ENCODE results near the gene PIP4K2A.
"Not testable (repeated sequence)": the region's sequence is repeated elsewhere in the genome, so short reads cannot be mapped to it uniquely, and the experiment has no call there.

The PIP4K2A gene

DNA sequence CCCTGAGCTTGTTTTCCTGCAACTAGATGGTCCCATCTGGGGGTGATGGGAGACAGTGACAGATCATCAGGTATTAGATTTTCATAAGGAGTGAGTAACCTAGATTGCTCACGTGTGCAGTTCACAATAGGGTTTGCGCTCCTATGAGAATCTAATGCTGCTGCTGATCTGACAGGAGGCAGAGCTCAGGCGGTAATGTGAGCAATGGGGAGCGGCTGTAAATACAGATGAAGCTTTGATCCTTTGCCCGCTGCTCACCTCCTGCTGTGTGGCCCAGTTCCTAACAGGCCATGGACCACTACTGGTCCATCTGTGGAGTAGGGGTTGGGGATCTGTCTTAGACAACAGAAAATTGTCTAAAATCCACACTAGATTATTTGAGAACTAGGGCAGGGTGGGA lies 22.3 kb downstream of the PIP4K2A start:
- DNase-seq, result not testable (repeated sequence)

DNA sequence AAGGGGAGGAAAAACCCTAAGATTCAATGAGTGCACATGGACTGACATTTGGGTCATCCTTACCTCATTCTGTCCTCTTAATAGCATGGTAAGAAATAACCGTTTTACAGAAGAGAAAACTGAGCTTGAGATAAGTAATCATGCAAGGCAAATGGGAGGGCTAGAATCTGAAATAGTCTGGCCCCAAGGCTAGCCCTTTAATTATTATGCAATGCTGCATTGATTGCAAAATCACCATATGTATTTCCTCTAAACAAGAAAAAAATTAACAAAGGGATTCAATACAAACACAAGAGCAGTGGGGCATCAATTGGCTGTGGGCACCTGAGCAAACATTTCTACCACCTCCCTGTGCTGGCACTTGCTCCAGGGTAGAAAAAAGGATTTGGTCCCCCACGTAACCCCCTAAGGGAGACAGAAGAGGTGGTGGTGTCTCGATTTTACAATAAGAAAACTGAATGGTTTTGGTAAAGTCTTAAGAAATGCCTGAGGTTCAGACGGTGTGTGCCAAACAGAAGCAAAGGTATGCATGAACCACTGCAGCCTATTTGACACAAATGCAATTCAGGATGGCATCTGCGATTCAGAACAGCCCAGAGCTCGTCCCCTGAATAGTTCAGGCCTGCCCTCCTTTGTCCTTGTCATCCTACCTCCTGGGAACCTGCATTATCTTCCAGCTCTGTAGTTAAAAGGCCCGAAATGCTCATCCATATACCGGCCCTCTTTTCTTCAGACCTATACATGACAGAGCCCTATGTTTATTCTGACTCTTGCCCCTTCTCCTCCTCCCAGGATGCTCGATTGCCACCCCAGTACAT lies 23.6 kb downstream of the PIP4K2A start:
- DNase-seq, result no peak

DNA sequence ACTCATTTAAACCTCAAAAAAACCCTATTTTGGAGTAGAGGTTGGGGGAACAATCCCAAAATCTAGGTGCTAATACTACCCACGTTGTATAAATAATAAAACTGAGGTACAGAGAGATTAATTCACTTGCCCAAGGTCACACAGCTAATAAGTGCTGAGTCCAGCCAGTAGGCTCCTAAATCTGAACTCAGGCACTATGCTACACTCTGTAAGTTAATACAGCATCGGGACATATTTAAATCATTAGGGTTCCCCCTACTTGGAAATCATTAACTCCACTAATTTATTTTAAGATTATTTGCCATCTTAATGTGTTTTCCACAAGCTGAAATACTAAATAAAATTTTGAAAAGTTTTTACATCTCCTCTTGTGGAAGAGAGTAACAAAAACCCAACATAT lies 24.2 kb downstream of the PIP4K2A start:
- no peak for DNase-seq

DNA sequence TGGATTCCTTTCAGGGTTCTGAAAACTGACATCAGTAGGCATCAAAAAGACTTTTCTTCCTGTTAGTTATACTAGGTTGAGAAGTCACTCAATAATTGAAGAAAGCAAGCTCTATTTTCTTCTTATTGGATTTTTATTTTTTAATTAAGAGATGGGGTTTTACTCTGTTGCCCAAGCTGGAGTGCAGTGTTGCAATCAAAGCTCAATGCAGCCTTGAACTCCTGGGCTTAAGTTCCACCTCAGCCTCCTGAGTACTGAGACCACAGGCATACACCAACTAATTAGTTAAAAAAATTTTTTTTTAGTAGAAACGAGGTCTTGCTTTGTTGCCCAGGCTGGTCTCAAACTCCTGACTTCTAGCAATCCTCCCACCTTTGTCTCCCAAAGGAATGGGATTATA lies 28.0 kb downstream of the PIP4K2A start:
- no peak for DNase-seq

DNA sequence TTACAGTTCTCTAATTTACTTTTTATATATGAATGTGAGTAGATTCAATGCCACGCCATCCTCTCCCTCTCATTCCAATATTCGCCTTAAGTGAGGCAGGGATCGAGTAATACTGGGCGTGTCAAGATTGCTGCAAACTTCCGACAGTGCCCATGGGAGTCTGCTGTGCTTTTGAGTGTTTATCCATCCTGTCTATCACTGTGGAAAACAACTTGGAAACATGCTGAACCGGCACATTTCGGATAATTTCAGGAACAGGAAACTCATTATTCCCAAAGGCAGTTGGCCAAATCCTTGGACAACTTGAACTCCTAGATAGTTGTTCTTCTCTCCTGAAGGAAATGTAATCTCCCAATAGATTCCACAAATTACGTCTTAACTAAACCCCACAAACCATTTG lies 28.5 kb downstream of the PIP4K2A start:
- DNase-seq, result no peak

DNA sequence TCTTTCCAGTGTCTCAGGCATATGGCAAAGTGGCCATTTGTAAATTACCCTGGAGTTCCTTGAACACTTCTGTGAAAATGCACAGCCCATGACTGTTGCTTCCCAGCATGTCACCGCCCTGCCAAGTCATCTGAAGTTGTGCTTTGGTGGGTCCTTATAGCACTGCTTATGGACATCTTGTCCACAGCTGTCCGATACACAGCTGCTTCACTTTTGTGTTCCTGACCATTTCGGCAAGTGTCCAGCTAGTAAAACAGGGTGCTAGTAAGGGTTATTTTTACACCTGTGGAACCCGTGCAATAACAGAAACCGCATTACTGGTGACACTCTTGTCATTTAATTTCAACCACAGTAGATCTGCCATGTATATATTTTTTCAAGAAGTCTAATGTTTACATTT lies 29.7 kb downstream of the PIP4K2A start:
- DNase-seq, result no peak

DNA sequence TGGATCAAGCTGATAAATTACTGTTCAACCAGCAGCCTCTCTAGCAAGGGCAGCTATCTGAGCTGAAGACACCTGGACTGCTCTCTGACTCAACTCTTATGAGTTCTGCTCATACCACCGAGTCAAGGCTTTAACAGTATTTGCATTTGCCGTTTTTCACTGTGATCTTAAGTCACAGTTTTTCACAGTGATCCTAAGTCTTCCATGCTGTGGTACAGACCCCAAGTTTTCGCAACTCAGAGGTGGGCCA lies 31.3 kb downstream of the PIP4K2A start:
- no peak for DNase-seq

DNA sequence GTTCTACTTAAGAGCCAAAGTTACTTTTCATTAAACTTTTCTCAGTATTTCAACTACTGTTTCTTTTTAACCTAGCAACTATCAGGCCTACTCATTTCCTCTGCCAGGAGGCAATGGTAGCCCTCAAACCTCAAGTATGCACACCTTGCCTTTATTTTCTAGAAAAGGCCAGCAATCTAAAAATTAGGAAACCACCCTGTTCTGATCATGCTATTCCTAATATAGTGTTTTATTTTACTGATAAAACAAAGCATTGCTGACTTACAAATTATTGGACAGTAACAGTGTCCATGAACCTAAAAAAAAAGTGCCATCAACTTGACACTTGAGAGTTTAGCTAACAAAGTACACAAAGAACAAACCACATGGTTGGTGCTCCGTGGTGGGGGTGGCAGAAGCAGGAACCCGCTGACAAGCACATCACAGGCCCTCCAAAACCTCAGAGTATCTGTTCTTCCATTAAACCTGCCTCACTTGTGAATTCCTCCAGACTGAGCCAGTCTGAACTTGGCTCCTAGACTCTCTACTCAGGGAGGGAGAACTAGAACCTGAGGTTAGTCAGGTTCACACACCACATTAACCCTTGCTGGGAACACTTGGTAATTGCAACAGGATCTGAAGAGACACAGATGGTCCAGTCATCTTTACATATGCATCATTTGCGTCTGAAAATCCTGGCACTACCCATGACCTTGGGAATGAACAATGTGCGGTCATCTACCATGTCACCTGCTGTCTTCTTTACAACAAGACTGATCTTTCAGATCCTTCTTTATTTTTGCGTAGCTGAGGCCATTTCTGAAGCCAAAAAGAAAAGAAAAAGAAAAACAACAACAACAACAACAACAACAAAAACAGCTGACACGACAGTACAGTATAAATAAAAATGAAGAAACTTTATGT lies 31.9 kb downstream of the PIP4K2A start:
- no peak for DNase-seq

DNA sequence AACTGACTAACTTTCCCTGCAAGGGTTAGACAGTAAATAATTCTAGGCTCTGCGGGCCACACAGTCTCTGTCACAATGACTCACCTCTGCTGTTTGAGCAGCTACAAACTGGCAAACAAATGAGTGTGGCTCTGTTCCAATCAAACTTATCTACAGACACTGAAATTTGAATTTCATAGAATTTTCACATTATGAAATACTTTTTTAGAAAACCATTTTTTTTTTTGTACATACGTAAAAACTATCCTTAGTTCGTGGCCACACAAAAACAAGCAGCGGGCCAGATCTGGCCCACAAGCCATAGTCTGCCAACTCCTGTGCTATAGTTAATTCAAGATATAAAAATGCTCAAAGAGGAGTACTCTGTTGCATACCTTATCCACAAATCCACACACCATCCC lies 32.6 kb downstream of the PIP4K2A start:
- no peak for DNase-seq

DNA sequence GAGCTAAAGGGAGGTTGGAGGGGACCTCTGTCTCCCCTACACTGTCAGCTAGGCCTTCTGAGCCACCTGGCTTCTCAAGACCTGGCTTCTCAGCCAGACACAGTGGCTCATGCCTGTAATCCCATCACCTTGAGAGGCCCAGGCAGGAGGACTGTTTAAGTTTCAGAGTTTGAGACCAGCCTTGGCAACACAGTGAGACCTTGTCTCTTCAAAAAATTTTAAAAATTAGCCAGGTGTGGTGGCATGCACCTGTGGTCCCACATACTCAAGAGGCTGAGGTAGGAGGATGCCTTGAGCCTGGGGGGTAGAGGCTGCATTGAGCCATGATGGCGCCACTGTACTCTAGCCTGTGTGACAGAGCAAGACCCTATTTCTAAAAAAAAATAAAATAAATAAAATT lies 33.1 kb downstream of the PIP4K2A start:
- DNase-seq, result no peak

DNA sequence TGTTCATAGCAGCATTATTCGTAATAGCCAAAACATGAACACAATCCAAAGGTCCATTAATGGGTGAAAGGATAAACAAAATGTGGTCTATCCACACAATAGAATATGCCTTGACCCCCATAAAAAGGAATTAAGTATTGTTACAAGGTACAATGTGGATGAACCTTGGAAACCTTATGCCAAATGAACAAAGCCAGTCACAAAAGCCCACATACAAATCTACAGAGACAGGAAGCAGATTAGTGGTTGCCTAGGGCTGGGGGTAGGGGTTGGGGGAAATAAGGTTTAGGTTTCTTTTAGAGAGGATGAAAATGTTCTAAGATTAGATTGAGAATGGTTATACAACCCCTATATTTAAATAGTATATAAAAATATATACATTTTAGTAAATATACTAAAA lies 34.8 kb downstream of the PIP4K2A start:
- DNase-seq, result no peak

DNA sequence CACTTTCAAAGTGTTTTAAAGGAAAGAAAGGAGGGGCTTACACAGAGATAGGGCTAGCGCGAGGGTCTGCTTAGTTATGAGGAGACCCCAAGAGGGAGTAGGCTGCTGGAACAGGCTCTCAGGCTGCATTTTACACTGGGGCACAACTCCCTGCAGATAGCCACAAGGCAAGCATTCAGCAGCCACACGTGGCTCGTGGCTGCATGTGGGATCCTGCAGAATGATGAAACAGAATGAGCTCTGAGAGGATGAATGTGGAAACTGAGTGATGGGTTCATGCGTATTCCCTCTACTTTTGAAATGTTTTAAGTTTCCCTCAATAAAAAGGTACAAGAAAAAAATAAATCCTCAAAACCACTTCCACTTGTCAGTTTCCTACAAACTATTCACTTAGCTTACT lies 37.0 kb downstream of the PIP4K2A start:
- no peak for DNase-seq

DNA sequence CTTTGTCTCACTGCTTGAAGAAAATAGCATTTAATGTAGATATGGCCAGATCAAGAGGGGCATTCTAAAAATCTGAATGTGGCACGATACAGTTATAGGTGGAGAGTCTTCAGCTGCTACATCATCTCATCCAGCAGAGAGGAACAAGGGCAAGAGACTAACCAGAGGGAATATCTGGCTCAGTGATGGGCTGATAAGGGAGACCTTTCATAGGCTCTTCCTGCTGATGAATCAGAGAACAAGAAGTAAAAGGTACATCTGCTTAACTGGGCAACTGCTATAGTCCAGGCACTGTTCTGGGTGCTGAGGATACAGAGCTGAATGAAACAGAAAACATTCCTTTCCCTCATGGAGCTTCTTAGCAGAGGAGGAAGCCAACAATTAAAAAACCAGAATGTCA lies 37.9 kb downstream of the PIP4K2A start:
- no peak for DNase-seq

DNA sequence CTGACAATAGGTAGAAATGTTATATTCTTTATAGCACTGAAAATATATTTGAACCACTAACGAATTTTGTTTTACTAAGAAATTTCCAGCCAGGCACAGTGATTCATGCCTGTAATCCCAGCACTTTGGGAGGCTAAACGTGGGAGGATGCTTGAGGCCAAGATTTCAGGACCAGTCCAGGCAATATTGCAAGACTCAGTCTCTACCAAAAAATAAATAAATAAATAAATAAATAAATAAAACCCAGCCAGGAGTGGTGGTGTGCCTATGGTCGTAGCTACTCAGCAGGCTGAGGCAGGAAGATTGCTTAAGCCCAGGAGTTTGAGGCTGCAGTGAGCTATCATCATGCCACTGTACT lies 39.8 kb downstream of the PIP4K2A start:
- no peak for DNase-seq

DNA sequence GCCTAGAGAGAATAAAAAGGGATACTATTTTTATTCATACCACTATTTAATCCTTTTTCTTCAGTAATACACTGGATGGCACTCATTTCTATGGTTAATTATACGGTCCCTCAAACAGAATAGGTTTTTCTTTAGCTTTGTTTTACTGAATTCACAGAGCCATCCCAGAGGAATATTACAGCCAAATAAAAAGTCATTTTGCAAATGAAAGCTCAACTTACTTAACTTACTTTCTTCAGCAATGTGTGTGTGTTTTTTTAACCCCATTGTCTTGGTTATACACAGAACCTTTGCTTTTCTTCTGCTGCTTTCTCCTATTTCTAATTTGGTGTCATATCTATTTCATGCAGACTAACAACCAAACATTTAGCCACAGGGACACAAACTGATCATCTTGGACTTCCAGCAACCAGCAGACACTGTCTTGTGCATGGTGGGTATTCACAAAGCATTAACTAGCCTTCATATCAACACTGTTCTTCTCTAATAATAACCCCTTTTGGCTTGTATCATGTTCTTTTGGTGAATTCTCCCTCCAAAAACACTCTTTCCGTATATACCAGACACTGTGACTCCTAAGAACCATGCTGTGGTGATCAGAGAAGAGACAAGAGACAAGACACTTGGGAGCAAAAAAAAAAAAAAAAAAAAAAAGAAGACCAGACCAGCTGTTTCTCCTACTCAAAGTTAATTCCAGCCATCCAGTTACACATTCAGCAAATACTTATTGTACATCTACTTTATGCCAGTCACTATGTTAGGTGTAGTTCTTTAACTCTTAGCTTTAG lies 40.4 kb downstream of the PIP4K2A start:
- DNase-seq, result no peak

DNA sequence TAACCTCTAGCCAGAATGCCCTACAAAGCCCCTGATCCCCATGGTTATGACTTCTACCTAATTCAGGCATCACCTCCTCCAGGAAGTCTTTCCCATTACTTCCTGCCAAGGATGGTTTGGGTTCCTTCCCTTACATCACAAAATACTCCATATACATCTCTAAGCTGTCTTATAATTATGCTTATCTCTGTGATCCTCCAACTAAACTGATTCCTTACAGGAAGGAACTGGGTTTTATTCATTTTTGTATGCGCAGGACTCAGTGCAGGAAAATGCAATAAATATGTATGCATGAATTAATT lies 41.3 kb downstream of the PIP4K2A start:
- no peak for DNase-seq

DNA sequence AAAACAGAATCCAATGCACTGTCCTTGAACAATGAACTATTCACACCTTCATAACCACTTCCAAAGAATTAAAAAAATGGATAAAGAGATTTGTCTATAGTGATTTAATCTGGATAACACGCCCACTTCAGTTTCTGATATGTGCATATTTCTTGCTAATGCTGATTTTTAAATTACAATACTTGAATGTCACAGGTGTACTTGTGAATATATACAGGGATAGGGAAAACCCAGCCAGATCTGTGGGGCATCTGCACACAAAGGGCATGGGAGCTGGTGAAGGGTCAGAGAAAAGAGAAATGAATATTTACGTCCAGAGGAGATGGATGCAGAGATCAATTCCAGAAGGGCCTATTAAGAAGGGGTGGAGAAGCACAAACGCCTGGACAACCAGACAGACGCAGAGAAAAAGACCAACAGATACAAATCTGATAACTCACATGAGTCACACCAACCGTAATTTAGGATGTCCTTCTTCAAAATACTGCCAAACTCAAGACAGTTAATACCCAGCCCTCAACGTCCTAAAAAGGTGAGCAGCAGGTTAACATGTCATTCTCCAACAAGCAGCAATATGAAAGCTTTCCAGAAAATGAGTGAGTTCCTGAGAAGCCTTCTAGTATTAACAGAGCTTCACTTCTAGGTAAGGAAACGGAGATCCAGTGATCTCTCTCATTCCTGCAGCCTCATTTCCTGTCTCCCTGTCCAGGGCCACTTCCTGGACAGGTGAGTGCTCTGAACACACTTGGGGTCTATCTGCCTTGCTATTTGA lies 41.9 kb downstream of the PIP4K2A start:
- DNase-seq, result no peak

DNA sequence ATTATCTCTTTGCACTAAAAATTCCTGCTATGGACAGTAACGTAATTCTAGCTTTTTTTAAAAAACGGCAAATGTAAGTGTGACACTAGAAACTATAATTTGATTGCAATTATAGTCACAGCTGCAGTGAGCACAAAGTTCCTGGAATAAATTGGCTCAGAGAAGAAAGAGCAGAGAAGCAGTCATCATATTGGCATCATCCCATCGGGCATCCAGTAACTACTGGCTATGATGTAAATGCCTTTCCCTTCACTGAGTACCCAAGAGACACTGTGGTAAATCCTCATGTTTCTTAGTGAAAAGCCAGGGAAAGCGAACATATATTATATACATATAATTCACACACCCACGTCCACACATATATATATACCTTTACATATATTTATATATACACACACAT lies 43.6 kb downstream of the PIP4K2A start:
- no peak for DNase-seq

DNA sequence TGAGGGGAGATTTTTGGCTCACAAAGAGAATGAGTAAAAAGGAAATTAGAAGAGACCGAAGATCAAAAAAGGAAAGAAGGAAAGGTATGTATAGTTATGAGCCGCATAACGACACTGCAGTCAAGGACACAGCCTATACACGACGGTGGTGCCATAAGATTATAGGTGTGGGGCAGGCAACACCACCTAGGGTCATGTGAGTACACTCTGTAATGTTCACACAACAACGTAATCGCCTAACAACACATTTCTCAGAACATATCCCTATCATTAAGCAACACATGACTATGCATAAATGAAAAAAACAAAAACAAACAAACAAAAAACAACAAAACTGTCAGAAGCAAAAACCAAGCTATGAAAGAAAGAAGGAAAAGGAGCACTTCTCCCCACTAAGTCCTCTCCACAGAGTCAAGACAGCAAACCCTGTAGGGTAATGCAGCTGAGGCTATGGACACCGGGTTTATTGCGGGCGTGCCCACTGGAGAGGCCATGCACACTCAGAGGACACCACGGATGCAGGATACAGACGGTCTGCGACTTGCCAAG lies 45.1 kb downstream of the PIP4K2A start:
- no peak for DNase-seq

DNA sequence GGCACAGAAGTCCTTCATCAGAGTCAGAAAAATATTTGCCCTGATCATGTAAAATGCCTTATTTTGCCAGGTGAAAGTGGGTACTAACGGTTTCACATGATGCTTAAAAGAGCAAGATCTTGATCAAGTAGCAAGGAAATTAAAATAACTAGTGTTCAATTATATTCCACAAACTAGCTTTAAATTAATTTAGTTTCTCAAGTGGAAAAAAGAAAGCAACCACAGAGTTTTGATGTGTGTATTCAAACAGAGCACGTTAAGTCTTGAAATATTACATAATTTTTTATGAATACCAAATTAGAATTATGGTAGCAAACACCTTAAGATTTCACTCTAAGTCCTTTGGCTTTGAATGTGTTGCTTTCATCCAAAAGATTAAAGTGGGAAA lies 47.3 kb downstream of the PIP4K2A start:
- no peak for DNase-seq

DNA sequence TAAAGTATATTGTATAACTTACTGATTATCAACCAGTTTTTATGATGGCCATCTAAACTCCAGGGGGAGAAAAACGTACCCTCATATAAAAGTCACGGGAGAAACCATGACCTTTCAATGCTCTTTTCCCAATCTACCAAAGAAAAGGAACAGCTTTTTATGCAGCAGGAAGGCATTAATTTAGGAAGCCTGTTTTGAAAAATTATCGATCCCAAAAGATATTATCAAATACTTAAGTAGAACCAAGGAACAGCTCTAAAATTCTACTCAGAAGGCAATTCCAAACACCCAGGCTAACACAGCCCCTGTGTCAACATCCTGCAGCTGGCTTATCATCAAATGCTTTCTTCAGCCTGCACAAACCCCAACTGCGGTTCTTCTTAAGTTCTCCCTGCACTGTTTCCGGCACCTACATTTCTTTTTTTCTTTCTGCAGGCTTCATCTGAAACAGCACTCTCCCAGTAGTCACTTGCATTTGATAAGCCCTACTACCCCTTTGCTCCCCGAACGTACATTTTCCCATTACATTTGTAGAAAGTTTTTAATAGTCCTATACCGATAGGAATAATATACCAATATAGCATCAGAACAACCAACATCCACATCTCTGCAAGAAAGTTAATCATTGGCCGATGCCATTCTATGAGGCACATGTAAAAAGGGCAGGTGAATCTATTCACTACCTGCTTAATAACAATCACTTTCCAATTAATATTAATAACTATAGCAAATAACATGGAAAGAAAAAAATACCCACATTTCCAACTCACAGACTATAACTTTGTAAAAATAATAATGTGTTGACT lies 47.9 kb downstream of the PIP4K2A start:
- DNase-seq, result no peak

DNA sequence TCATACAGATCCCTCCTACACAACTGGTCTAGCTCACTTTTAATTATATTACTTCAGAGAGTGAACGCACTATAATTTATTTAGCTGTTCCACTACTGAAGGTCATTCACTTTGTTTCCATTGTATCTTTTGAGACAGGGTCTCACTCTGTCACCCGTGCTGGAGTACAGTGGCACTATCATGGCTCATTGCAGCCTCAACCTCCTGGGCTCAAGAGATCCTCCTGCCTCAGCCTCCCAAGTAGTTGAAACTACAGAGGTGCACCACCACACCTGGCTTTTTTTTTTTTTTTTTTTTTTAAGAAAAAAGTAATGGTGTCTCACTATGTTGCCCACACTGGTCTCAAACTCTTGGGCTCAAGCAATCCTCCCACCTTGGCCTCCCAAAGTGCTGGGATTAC lies 49.0 kb downstream of the PIP4K2A start:
- DNase-seq, result no peak
